Stimulated activated CD8-positive, alpha-beta memory T cell treated with anti-CD3 and anti-CD28 coated beads, Interleukin-4, amount 100 ng/mL, for 4 hours (primary cell): ENCODE results near the gene STMN3.

Experiments used
- DNase-seq, 2 donors: peaks; one replicate each; pipeline ENCODE4 v3.0.0-alpha.2; 2020; ENCODE audit warnings: low read depth in 2 of 2, low spot score in 1 of 2

Gene STMN3

DNA sequence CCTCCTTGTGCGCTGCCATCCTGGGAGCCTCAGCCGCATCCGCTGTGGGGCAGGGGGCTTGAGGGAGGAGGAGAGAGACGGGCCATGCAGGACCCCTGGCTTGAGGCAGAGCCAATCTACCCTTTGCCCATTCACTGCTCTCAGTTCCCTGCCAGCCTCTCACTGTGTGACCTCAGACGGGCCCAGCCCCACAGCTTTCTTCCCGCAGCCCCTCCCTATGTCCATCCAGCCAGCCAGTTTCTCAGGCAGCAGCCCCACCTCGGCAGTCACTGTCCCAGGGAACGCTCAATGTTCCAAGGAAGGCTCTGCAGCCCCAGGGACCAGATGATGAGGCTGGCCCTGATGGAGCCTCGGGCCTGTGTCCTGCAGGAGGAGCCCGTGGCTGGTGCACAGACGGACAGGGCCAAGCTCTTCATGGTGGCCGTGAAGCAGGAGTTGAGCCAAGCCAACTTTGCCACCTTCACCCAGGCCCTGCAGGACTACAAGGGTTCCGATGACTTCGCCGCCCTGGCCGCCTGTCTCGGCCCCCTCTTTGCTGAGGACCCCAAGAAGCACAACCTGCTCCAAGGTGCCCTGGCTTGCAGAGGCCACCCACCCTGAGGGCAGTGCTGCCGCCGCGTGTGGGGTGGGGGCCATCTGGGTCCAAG lies 39.3 kb upstream of the STMN3 start:
- DNase-seq, result no peak

DNA sequence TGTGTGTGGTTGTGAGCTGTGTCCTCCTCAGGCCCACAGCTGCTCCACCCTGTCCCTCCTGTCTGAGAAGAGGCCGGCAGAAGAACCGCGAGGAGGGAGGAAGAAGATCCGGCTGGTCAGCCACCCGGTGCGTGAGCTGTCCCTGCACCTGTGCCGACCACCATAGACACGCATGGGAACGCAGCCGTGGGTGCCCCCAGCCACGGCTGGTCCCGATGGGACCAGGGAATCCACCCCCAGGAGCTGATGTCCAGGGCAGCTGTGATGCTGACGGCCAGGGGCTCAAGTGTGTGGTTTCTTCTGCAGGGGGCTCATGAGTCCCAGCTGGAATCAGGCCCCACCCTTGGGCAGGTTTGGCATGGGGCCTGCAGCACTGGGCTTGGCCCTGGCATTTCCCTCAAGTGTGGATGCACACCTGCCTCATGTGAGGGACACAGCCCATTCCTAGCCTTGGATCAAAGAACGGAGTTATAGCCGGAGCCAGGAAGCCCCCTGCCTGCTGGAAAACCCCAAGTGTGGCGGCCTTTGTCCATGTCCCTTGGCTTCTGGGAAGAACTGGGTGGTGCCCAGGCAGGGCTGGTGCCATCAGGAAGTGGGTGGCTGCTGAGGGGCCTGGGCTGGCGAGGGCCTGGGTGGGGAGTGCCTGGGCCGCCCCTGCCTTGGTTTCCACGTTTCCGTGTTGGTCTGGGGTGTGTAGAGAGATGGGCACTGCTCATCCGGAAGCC lies 38.6 kb upstream of the STMN3 start:
- no peak for DNase-seq

DNA sequence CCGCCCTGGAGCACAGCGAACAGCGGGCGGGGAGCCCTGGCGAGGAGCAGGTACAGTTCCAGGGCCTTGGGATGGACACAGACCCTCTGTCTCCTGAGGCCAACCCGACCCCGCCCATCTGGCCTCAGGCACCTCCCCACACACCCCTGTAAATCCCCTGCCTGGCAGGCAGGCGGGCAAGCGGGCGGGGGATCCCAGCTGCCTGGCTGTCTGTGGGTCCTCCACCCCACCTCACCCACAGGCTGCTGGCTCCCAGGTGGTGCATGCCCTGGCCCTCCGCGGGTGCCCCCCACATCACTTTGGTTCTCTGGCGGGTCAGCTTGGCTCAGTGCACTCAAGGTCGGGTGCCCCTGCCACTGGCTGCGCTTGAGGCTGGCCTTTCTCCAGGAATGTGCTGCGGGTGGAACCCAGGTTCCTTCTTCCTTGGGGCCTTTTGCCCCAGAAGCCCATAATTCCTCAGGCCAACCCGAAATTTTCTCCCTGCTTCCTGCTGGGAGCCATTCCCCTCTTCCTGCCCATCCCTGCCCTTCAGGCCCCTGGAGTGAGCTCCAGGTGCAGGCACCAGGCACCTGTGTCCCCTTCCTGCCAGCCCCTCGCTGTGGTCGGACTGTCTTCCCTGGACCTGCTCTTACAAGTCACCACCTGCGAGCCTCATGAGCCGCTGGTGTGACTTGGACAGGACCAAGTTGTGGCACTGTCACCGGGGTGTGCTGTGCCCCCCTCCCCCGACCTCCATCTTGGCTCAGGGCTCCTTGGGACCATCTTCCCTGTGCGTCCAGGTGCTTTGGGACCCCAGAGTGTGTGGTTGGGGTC lies 37.9 kb upstream of the STMN3 start:
- DNase-seq, result no peak

DNA sequence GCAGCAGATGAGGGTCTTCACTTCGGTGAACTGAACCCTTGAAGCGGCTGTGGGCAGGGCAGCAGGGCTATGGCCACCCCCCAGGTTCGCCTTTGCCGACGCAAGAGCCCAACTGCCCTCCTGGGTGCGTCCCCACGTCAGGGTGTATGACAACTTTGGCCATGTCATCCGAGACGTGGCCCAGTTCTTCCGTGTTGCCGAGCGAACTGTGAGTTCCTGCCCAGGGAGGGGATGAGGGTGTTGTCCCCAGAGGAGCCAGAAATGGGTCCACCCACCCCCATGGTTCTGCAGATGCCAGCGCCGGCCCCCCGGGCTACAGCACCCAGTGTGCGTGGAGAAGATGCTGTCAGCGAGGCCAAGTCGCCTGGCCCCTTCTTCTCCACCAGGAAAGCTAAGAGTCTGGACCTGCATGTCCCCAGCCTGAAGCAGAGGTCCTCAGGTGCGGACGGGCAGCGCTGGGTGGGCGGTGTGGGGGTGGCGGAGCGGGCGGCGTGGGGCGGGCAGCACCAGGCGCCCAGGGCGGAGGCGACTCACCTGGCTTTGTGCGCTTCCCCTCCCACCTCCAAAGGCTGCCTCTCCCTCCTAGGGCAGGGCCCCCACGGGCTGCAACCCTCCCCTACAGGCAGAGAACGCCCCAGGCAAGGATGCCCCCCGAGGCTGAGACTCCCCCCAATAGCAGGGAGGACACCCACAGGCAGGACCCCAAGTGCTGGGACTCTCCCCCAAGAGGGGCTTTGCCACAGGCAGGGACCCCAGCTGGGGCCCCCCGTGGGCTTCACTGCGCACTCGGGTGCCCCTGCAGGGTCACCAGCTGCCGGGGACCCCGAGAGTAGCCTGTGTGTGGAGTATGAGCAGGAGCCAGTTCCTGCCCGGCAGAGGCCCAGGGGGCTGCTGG lies 37.0 kb upstream of the STMN3 start:
- no peak for DNase-seq

DNA sequence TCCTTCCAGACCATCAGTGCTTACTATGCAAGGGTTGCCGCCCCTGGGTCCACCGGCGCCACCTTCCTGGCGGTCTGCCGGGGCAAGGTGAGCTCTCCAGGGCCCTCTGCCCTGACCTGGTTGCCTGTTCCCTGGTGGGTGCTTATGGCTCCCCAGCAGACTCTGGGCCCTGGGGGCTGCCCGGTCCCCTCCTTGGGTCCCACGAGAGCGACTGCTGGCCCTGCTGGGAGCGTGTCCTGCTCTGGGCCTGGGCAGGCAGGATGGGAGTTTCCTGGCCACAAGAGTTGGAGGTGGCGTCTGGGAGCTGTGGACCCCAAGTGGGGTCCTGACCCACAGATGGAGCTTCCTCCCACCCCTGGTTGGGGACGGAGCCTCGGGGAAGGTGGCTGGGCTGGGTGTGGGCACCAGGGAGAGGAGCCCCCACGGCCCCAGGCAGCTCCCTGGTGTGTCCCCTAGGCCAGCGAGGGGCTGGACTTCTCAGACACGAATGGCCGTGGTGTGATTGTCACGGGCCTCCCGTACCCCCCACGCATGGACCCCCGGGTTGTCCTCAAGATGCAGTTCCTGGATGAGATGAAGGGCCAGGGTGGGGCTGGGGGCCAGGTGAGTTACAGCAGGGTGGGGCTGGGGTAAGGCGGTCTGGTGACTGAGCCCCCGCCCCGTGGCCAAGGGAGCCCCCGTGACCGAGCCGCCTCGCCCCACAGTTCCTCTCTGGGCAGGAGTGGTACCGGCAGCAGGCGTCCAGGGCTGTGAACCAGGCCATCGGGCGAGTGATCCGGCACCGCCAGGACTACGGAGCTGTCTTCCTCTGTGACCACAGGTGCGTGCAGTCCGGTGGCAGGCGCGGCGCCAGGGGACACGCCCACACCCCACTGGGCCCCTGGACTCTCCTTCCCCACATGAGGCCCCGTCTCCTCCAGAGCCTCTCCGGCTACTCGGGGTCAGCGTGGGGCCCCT lies 36.1 kb upstream of the STMN3 start:
- no peak for DNase-seq

DNA sequence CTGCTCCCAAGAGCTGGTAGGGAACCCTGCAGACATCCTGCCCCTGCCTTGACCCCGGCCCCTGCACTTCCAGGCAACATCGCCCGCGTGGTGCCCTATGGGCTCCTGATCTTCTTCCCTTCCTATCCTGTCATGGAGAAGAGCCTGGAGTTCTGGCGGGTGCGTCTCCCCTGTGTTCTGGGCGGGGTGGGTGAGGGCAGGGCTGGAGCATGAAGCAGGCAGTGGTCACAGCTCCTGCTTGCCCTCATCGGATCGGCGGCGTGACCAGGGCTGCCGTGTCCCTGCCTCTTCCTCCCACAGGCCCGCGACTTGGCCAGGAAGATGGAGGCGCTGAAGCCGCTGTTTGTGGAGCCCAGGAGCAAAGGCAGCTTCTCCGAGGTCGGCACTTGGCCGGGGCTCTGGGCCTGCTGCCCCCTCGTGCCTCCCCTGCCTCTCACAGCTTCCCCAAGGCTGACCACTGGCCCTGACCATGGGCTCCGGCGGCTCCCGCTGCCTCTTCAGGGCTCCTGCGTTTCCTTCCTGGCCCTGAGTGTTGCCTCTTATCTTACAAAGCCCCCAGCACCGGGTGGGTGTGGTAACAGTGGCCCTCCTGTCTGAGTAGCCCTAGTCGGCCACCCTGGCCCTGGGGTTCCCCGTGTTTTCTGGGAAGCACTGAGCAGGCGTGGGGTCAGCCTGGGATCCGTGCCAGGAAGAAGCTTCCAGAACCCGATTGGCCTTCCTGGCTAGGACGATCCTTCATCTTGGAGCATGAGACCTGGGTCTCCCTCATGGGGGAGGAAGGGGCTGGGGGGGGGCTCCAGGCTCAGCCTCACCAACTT lies 35.2 kb upstream of the STMN3 start:
- no peak for DNase-seq

DNA sequence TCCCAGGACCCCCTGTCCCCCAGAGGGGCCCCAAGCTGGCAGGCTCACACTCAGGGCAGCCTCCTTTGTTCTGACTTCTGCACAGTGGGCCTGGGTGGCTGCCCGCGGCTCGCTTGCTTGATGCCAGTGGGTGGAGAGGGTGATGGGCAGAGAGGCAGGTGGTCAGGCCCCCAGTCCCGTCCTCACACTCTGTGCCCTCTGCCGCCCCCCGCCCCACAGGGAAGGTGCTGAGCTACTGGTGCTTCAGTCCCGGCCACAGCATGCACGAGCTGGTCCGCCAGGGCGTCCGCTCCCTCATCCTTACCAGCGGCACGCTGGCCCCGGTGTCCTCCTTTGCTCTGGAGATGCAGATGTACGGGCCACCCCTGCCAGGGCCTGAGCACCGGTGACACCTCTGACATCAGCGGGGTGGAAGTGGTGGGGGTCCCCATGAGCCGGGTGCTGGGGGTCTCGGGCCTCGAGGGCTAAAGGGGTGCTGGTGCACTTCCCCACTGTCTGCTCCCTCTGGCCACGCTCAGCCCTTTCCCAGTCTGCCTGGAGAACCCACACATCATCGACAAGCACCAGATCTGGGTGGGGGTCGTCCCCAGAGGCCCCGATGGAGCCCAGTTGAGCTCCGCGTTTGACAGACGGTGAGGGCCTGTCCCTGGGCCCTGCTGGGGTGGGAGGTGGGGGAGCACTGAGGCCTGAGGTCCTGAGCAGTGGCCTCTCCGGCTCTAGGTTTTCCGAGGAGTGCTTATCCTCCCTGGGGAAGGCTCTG lies 34.4 kb upstream of the STMN3 start:
- DNase-seq, result no peak

DNA sequence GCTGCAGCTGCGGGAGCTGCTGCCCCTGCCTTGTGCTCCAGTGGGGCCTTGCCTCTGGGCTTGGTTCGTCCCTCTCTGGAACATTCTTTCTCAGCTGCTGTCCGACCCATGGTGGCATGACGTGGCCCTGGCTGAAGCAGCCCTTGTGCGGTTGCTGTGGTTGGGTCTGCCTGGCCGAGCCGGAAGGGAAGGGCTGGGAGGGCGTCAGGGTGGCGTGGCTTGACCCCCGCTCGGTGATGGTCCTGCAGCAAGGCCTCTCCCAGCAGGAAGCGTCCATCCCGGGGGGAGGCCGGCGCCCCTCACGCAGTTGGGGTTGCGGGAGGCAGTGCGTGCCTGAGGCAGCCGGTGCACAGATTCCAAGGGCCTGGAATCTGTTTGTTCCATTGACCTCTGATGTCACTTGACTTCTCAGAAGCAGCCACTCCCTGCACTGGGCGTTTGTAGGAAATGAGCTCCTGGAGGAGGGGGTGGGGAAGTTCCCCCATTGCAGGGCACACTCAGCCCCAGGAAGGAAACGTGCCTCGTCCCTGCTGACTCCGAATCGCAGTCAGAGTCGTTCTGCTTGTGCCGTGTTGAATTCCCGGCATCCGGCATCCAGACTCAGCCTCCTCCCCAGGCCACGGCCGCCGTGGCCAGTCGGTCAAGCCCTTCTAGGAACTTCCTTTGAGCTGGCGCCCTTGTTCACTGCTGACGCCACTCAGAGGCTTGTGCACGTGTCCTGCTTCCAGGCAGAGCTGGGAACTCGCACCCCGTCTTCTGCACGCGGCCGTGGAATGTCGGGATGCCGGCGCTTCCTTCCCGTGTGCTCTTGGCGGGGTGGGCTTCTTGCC lies 33.5 kb upstream of the STMN3 start:
- DNase-seq, result peak; percentile 20 to 26

DNA sequence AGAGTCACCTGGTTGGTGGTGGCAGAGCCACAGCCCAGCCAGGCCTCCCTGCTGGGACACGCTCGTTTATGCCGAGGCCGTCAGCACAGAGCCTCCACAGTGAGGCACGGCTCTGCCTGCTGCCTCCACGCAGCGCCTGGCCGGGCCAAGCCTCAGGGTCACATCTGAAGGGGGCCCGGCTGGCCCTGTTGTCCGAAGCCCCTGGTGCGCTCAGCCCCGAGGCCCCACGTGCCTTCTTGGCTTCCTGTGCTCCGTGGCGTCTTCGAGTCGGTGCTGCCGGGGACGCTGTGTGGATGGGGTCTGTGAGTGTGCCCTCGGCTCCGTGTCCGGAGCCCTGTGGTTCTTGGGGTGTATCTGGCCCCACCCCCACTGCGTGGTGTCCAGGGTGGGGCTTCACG lies 32.9 kb upstream of the STMN3 start:
- DNase-seq, result no peak

DNA sequence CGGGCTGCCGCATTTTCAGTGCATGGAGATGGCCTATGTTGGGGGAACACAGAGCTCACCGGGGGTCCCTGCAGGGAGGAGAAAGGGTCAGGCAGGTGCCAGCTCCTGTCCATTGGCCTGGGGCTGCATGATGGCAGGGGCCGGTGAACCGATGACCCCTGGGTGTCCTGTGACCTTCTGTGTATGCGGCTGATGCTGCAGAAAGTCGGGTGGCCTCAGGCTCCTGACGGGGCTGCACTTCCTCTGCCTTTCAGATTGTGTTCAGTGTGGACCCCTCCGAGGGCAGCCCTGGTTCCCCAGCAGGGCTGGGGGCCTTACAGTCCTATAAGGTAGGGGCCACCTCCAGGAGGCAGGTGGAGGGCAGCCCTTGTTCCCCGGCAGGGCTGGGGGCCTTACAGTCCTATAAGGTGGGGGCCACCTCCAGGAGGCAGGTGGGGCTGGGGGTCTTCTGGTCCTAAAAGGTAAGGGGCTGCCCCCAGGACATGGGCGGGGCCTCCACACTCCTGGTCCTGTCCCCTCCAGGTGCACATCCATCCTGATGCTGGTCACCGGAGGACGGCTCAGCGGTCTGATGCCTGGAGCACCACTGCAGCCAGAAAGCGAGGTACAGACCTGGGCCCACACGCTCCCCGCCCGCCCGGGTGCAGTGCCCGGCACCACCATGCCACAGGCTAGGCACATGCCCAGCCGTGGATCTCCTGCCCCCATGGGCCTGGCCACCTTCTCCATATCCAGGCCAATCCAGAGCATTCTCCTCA lies 32.2 kb upstream of the STMN3 start:
- DNase-seq, result no peak

DNA sequence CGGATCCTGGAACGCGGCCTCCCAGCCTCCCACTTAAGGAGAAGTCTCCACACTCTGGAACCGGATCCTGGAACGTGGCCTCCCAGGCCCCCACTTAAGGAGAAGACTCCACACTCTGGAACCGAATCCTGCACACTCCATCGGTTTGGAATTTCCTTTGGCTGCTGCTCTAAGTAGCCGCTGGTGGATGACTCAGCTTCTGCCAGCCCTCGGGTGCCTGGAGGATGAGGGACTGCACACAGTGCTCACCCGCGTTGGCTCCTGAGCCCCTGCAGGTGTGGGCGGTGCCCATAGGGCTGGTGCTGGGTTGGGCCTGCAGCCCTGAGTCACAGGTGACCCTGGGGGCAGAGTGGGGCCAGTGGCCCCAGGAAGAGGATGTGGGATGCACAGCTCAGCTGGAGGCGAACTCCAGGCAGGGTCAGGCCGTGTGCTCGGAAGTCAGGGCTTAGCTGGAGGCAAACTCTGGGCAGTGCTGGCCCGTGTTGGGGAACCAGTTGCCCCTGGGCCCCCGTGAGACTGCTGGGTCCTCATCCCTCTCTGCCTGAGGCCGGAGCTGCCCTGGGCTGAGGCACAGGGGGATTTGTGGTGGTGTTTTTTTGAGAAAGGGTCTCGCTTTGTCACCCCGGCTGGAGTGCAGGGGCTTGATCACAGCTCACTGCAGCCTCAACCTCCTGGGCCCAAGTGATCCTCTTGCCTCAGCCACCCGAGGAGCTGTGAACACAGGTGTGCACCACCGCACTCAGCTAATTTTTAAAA lies 29.3 kb upstream of the STMN3 start:
- DNase-seq, result no peak

DNA sequence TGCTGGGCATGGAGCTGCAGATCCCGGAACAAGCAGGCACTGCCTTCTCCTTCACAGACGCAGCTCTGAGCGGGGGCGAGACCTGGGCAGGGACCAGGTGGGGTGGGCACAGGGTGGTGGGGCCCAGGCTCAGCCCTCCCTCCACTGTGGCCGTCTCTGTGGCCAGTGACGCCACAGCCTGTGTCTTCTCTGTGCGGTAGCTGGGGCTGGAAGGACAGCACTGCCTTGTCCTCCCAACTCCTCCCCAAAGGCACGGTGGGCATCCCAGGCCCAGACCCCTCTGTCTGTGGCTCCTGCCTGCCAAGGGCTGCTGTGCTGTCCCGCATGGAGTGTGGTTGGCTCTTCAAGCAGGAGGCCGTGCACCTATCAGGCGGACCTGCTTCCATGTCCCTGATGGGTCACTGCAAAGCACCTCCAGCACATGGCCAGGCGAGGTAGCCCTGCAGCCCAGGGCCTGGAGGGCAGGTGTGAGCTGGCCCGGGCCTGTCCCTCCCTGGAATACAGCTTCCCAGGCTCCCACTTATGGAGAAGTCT lies 28.5 kb upstream of the STMN3 start:
- DNase-seq, result no peak

DNA sequence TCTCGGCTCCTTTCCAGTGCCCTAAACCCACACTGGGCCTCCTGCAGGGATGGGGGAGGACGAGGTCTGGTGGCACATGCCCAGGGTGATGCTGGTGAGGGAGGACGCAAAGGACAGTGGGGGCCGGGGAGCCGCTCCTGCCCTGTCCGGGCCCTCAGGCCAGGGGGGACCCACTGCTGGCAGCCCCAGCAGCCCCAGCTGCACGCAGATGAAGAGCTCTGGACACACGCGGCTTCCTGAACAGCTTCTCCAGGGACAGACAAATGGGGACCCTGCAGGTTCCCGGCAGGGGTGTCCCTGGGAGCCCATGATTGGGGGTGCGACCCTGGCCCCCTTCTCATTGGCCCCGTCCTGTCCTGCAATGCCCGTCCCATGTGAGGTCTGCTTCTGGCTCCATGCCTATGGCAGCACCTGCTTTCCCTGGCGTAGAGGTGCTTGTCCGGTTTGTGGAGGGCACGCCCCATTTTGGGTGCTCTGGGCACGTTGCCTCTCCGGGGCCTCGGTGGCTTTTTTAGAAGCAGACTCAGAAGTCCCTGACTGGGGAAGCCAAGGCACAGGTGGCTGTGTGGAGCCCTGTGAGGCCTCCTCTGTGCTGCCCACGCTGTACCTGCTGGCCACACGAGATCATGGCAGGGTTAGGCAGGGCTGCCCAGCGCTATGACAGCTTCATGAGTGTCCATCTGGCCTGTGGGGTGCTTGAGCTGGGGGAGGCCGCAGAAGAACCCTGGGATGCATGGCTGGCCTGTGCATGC lies 27.8 kb upstream of the STMN3 start:
- no peak for DNase-seq

DNA sequence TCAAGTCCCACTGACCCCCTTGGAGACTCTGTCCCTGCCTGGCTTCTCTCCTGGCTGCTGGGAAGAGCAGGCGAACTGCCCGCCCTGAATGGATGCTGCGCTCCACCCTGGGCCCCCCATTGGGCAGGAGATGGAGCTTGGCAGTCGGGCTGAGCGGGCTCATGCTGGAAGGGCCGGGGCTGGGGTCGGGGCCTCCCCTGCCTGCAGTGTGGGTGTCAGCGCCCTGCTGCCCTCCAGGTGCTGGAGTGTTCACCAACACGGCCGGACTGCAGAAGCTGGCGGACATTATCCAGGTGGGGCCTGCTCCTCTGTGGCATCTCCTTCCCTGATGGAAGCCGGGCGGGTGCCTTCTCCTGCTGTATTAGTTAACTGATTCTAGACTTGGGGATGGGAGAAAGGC lies 27.2 kb upstream of the STMN3 start:
- DNase-seq, result no peak

DNA sequence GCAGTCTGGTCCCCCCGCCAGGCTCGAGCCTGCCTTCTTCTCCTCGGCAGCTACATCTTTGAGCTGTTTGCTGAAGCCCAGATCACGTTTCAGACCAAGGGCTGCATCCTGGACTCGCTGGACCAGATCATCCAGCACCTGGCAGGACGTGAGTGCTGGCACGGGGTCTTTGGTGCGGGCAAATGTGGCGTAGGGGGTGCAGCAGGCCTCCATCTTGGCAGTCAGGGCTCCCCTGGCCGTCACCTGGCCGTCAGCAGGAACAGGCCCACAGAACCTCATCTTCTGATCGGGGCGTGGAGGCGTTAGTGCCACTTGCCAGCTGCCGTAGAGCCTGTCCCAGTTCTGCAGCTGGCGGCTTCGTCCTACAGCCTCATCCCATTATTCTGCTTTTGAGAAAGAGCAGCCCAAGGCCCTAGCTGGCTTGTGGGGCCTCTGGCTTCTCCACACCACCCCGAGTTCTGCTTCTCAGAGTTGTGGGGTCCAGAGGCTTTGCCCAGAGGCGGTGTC lies 26.6 kb upstream of the STMN3 start:
- no peak for DNase-seq
